GM12874 (cell line): ENCODE results near the gene STRN4.

Source experiments
- TF ChIP-seq, protein P1 (sequence below): IDR thresholded peaks from 2 replicates; pipeline ENCODE4 v1.5.1; 2011; ENCODE audit warnings: low read depth, mild to moderate bottlenecking, control low read depth, low read length, moderate library complexity; ENCODE audit not compliant: insufficient read depth

Gene STRN4

DNA sequence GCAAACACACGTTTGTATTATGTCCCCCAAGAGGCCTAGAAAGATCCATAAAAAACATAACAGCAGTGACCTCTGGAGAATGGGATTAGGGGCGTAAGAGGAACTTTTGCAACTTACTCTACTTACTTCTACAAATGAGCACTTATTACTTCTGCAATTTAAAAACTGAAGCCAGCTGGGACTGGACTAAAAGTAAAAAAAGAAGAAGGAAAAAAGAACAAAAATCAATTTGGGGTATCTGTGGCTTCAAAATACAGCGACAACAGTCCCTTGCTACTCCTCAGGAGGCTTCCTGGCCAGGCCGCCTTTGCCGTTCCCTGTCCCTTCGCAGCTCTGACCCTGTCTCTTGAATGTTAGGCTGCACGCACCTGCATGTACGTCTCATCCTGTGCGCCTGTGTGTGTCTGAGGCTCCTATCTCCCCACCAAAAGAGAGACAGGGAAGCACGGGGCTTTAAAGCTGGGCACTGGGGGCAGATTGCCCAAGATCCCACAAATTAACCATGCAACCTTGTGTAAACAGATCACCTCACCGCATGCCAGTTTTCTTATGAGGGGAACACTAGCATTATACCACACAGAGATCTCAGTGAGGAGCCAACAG, 12.5 kb downstream of the STRN4 start:
- TF ChIP-seq, protein P1, sequence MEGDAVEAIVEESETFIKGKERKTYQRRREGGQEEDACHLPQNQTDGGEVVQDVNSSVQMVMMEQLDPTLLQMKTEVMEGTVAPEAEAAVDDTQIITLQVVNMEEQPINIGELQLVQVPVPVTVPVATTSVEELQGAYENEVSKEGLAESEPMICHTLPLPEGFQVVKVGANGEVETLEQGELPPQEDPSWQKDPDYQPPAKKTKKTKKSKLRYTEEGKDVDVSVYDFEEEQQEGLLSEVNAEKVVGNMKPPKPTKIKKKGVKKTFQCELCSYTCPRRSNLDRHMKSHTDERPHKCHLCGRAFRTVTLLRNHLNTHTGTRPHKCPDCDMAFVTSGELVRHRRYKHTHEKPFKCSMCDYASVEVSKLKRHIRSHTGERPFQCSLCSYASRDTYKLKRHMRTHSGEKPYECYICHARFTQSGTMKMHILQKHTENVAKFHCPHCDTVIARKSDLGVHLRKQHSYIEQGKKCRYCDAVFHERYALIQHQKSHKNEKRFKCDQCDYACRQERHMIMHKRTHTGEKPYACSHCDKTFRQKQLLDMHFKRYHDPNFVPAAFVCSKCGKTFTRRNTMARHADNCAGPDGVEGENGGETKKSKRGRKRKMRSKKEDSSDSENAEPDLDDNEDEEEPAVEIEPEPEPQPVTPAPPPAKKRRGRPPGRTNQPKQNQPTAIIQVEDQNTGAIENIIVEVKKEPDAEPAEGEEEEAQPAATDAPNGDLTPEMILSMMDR, result no peak

DNA sequence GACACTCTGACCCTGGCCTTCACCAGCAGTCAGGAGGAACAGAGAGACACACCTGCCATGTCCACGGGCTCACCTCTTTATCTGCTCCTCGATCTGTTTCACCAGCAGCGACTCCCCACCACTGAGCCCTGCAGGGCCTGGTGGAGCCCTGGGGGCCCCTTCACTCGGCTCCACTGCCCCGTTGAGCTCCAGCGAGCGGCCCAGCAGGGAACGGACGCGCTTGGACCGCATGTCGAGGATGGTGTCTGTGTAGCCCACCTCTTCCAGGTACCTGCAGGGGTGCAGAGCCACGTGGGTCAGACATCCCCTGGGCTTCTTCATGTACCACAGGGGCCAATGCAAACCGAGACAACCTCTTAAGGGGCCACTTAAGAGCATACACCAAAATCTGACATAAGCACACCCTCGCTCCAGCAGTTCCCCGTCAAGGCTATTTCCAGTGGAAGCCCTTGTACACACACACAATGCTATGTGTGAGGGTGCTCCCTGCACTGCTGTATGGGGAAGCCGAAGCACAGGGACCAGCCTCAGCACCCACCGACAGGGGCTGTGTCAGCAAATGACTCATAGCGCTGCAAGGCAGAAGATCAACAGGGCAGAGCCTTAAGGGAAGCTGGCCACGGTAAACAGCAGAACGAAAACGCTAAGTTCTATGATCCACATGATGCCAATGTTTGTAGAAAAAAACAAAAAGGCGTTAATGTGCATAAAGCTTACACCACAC, 13.1 kb downstream of the STRN4 start:
- TF ChIP-seq, protein P1, result no peak

DNA sequence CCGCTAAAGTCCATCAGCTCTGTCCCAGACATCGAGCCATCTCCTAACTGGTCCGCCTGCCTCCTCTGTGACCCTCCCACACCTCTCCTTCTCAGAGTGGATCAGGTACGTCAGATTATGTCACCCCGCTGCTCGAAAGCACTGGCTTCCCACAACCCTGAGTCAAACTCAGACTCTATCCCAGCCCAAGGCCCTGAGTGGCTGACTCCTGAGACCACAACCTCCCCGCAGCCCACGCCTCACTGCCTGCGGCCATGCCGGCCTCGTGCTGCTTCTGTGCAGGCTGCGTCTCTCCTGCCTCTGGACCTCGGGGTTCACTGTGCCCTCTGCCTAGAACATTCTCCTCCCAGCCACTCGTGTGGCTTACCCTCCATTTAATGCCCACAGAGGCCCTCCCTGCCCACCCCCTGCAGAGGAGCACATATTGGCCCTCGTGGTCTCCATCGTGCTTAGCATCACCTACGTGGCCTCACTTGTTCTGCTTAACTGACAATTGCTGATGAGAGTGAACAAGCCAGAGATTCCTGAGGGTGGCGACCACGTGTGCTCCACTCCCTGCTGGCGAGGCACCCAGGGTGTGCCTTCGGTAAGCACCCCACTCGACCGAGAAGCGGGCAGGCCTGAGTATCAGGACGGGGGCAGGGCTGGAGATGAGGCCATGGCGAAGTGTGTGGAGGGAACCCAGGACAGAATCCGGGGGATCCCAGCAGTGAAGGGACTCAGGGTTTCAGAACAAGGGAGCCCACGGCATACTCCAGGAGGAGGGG, 13.9 kb downstream of the STRN4 start:
- TF ChIP-seq, protein P1, result no peak

DNA sequence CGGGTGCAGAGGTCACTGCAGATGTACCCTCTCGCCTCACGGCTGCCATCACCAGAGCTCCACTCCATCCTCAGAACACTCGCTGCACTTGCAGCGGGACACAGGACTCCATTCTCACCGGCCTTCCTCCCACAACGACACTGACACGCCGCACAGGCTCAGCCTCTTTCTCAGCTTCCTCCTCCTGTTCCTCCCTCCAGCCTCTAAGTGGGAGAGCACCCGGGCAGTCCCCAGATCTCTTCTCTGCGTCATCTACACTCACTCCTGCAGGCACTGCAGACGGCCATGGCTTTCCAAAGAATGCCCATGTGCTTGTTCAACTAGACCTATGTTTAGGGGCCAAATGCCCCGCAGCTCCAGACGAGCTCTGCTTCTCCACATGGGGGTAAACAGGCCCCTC, 14.7 kb downstream of the STRN4 start:
- TF ChIP-seq, protein P1, result no peak

DNA sequence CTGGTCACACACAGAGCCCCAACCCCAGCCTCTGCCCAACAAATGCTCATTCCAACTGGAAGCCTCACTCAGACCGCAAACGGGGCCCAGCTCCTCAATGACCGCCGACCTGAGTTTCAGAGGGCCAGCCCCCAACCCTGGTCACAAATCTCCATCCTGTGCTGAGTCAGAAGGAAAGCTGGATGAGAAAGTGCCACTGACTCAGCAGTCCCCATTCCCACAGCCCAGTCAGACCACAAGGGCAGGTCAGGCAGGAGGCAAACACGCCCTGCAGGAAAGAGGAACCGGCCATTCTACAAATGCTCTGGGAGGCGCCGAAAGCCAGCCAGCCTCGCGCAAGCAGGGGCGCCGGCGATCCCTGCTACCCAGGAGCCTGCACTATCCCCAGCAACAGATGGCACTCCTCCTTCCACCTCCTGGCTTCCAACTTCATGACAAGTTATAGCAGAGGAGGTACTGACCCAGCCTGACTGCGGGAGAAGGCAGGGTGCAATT, 15.2 kb downstream of the STRN4 start:
- TF ChIP-seq, protein P1, result no peak

DNA sequence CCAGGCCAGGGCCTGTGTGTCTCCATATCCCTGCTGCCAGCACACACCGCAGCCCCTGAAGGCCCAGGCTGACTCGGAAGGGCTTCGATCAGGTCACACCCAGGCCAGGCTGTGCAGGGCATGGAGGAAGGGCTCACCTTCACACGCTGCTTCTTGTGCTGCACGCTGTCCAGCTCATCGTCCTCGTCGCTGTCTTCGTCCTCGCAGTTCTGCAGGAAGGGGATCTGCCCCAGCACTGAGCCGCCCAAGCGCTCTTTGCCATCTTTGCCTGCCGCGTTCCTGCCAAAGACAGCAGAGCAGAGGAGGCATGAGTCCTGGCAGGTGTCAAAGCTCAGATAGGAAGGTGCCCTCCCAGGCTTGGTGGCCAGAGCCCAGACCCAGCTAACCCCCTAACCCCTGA, 15.7 kb downstream of the STRN4 start:
- TF ChIP-seq, protein P1, result no peak

DNA sequence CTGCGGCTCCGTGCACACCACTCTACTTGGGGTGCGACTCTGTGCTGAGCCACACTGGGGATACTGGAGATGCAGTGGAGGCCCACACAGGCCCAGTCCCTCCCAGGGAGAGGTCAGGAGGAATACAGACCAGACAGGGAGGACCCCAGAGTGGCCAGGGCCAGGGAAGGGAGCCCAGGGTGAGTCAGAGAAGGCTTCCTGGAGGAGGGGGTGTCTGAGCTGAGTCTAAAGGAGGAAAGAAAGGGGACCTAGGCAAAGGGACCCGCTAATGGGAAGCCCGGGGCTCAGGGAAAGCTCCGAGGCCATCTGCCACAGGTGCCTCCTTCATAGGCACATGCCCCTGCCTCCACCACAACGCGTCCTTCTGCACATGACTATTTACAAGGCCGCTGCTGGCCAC, 16.1 kb downstream of the STRN4 start:
- TF ChIP-seq, protein P1, result no peak
